Endothelial cell of umbilical vein (primary cell): Measurements from ENCODE around the gene TRAPPC12.

Experiments used
- JUN ChIP-seq: IDR thresholded peaks from 2 replicates; pipeline ENCODE4 v1.6.1; 2011; ENCODE audit warnings: borderline replicate concordance, low read depth; ENCODE audit not compliant: insufficient read length, insufficient read depth
- MYC ChIP-seq: IDR thresholded peaks from one replicate; pipeline ENCODE4 v1.6.1; 2011; ENCODE audit warnings: mild to moderate bottlenecking, low read depth, low read length
- POLR2A ChIP-seq: IDR thresholded peaks from 2 replicates; pipeline ENCODE4 v1.6.1; 2012; ENCODE audit warnings: low read depth, mild to moderate bottlenecking, control low read depth, low read length
- TF ChIP-seq, protein P1 (sequence below), 2 donors: IDR thresholded peaks; 1 replicate in 1 of 2; 2 replicates in 1 of 2; pipeline ENCODE4 v1.5.1; 2011; ENCODE audit warnings: low read length in 2 of 2, mild to moderate bottlenecking in 2 of 2, moderate library complexity in 2 of 2, control low read depth in 1 of 2, inconsistent platforms in 1 of 2, low read depth in 1 of 2; ENCODE audit not compliant: insufficient read depth in 1 of 2; ENCODE audit errors: extremely low read depth in 1 of 2

DNA sequence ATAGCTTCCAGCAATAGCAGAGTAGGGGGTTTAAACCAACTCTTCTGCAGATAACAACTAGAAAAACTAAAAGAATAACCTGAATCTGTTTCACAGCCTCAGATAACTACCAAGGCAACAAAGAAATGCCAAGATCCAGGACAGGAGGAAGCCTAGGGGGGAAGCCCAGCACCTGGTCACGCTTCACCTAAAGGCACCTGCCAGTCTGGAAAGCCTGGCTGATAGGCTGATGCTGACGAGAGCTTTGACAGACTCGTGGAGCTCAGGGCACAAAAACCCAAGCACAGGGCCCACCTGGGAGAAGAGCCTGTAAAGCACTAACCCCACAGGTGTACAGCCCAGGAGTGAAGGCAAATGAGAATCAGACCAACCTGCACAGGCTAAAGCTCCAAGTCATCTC lies 24.5 kb upstream of the TRAPPC12 start:
- TF ChIP-seq POLR2A (no peak), JUN (no peak), MYC (no peak)
- TF ChIP-seq, protein P1, sequence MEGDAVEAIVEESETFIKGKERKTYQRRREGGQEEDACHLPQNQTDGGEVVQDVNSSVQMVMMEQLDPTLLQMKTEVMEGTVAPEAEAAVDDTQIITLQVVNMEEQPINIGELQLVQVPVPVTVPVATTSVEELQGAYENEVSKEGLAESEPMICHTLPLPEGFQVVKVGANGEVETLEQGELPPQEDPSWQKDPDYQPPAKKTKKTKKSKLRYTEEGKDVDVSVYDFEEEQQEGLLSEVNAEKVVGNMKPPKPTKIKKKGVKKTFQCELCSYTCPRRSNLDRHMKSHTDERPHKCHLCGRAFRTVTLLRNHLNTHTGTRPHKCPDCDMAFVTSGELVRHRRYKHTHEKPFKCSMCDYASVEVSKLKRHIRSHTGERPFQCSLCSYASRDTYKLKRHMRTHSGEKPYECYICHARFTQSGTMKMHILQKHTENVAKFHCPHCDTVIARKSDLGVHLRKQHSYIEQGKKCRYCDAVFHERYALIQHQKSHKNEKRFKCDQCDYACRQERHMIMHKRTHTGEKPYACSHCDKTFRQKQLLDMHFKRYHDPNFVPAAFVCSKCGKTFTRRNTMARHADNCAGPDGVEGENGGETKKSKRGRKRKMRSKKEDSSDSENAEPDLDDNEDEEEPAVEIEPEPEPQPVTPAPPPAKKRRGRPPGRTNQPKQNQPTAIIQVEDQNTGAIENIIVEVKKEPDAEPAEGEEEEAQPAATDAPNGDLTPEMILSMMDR (IDR thresholded peaks at IDR 0.05; ENCODE audit: extremely low read depth in 1 of 2, insufficient read depth in 1 of 2, low read depth in 1 of 2, low read length in 2 of 2) = no peak
